ENCODE measurements around the gene SCMH1.
A peak's percentile ranks its signal among the peaks of the same experiment; 100 is the strongest.

The SCMH1 gene

DNA sequence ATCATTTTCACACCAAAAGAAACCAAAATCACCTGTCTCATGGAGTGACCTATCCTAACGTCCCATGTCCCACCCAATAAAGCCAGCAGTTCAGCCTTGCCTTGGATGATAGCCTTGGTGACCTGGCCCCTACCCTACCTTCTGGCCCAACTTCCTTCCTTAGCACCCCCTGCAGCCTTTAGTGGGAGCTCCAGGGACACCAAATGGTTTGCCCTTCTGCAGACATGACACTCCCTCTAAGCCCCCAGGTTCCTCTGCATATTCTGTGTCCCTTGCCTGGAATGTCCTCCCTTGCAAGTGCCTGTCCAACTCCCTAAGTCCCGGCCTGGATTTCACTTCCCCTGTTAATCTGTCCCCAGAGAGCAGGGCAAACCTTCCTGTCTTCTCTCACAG, 222.8 kb downstream of the SCMH1 start:
- no peak for DNase-seq
- intact Hi-C loops (cut with DNase I): no loop called here

DNA sequence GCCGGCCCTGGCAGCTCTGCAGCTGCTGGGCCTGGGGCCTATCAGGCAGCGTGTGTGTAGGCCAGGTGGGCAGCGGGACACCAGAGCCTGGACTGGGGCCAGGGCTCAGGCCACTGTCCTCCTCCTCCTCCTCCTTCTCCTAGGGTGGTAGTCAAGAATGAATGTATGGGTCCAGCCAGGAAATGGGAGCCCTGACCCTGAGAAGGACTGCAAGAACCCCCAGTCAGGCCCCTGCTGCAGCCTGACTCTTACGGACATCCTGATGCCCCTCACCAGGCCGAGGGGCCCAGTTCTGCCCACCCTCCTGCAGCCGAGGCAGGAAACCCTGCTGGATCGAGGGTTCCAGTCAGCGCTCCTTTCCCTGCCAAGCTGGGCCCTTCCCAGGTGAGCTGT, 224.1 kb downstream of the SCMH1 start:
- intact Hi-C loops (cut with DNase I): no loop called here

DNA sequence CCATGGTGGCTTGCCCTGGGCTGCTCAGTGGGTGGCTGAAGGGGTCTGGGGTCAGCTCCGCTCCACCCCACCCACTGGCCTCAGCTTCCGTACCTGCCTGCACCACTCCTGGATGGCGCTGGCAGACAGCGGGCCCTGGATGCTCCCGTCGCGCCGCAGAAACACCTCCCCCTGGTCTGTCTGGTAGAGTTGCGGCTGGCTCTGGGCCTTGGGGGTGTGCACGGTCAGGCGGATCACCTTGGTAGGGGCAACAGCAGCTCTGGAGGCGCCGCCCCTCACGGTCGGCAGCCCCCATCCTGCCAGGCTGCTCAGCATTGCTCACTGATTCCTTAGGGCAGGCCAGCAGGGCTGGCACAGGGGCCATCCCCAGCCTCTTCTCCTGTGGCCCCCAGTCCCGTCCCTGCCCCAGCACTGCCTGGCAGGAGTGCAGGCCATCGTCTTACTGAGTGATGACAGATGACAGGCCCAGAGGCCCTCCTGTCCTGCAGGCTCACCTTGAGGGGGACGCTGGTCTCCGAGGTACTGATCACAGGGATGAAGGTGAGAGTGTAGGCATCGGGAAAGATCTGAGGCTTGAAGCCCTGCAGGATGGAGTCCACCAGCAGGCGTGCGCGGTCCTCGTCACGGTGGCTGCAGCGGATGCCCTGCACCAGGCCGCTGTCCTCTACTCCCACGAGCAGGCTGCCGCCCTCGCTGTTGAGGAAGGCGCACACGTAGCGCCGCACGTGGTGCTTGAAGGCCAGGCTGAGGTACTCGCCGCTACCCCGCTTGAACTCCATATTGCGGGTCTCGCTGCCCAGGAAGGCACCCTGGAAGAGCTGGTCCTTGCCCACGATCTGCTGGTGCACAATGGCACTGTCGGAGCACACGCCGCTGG, 224.7 kb downstream of the SCMH1 start:
- intact Hi-C loops (cut with DNase I): no loop called here
- no peak for DNase-seq

More for the DNA sequence above, 224.1 kb downstream of the SCMH1 start:
- DNase-seq: no peak

DNA sequence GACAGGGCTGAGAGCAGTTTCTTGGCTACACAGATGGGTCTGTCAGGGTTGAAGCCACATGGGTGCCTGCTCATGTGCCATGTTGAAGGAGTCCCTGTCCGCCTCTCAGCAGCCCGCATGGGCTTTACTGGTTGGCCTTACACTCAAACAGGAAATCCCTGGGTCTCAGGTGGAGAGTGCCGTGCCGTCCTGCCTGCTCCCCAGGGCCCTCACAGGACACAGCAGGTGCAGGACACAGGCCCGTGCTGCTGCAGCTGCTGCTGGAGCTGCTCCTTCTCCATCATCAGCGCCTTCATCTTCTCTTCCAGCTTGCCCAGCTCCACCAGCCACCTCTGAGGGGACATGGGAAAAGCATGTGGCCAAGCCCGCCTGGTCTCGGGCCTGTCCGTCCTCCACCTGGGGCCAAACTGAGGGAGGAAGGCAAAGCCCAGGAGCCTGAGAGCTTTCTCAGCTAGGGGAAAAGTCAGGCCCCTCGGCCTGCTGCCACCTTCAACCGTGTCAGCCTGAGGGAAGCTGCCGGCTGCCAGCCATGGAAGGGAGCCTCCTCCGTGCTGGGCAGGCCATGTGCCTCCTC, 226.1 kb downstream of the SCMH1 start:
- DNase-seq: no peak
- intact Hi-C loops (cut with DNase I): no loop called here

DNA sequence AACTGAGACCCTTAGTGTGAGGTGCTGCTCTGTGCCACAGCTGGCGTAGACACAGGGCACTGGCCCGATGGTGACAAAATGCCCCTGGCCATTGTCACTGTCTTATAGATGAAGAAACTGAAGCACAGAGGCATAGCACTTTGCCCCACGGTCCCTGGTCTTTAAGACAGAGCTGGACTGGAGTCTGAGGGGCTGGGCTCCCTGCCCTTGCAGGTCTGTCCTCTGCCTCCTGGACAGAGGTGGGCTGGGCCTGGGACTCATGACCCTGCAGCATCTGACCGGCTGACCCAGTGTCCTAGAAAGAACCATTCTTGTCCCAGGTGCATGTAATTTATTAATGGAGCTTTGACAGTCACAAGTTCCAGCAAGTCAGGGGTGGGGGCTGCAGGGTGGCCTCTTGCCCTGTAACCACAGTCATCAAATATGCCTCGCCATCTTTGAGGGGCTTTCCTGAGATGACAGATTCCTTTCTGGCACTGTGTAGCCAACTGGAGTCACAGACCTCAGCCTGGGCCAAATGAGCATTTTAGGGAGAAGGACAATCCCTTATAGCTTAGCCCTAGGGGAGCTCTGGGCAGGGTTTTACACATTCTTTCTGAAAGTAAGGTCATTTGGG, 226.7 kb downstream of the SCMH1 start:
- intact Hi-C loops (cut with DNase I): no loop called here
- DNase-seq: no peak

DNA sequence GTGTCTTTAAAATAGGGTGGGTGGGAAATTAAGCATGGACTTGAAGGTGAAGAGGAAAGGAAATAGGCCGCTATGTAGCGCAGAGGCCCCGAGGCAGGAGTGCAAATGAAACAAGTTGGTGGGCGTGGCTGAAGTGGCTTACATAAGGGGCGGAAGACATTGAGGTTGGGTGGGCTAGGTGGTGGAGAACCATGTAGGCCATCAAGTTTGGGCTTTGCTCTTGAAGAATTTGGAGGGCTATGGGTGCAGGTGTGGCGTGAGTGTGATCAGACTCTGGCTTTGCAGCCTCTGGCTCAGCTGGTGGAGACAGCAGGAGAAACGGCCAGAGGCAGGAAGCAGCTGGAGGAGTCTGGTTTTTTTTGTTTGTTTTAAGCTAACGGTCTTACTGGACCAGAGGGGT, 227.2 kb downstream of the SCMH1 start:
- intact Hi-C loops (cut with DNase I): no loop called here
- no peak for DNase-seq

DNA sequence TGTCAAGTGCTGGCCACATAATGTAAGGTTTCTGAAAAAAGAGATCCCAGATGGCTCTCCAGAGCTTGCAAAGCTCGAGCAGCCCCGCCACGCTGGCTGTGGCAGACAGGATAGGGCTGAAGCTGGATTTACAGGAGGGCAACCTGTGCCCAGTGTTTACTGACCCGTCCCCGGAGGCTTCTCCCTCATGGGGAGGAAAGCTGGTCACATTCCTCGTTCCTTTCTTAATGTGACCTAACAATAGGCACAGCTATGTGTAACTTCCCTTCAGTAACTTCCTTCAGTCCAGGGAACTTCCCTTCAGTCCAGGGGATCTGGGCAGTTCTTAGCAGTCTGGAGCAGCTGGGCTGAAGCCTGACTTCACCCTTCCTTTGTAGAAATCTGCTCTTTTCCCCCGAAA, 228.3 kb downstream of the SCMH1 start:
- intact Hi-C loops (cut with DNase I): no loop called here
- DNase-seq: no peak

GRCh38 chr1:41013024-41013423, 229.1 kb downstream of the SCMH1 start:
- intact Hi-C loops (cut with DNase I): no loop called here
- no peak for DNase-seq

- intact Hi-C loops (cut with DNase I): no loop called here
Measured at GRCh38 chr1:41010345-41010744, 231.8 kb downstream of the SCMH1 start.

DNA sequence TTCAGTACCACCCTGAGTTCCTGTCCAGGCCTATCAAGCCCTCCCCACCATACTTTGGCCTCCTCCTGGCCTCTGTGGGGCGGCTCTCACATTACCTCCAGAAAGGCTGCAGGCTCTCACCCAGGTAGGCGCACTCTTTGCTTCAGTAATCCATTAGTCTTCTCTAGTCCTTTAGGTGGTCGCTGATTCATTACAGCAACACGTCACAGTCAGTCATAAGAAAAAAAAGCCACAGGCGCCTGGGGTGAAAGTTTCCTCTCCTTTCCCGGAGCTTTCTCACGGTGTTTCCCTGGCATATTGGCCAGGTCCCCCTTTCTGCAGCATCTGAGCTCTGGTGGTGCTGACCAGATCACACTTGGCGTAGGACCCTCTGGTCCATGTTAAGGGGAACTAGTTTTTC, 232.6 kb downstream of the SCMH1 start:
- no peak for DNase-seq
- intact Hi-C loops (cut with DNase I): no loop called here

More at GRCh38 chr1:41010345-41010744, 231.8 kb downstream of the SCMH1 start:
- no peak for DNase-seq

- intact Hi-C loops (cut with DNase I): no loop called here
- DNase-seq: peak in 35 of 42 donors; percentile 16 to 85 (median 58)
Measured at GRCh38 chr1:41006942-41007865, 234.9 kb downstream of the SCMH1 start.

DNA sequence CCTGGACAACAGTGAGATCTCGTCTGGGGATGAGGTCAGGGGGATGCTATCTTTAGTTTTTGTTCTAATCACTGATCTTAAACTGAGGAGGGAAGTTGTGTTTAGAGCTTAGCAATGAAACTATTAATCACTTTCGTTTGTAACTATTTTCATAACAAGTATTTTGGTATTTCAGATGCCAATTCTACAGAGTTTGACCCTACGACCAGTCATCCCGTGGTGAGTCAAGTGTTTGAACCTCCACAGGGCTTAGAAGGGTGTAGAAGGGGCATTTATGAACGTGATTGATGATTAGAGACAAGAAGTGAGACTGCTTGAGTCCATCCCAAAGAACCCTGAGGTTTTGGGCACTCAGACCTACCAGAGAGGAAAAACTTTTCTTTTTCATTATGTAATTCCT, 236.2 kb downstream of the SCMH1 start:
- intact Hi-C loops (cut with DNase I): no loop called here
- no peak for DNase-seq

DNA sequence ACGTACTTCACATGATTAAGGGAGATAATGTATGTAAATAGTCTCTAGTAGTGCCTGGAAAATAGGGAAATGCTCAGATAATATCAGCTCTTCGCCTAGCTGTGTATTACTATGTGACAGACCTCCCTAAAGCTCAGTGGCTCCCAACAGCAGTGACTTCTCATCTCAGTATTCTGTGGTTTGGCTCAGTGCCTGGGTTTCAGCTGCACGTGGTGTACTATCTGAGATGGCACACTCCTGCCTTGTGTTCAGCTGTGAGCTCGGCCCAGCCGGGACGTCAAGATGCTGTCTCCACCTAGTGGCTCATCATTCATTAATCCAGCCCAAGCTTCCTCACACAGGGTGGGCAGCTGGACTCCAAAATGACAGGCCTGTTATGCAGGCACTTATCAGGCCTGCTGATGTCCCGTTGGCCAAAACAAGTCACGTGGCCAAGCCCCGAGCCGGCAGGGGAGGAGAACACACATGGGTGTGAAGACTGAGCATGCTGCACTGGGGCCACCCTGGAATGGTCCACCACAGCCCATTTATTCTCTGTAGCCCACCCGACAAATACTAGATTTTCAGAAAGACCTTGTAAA, 238.4 kb downstream of the SCMH1 start:
- intact Hi-C loops (cut with DNase I): no loop called here
- peak; percentile 76 to 97 (median 91) for DNase-seq

DNA sequence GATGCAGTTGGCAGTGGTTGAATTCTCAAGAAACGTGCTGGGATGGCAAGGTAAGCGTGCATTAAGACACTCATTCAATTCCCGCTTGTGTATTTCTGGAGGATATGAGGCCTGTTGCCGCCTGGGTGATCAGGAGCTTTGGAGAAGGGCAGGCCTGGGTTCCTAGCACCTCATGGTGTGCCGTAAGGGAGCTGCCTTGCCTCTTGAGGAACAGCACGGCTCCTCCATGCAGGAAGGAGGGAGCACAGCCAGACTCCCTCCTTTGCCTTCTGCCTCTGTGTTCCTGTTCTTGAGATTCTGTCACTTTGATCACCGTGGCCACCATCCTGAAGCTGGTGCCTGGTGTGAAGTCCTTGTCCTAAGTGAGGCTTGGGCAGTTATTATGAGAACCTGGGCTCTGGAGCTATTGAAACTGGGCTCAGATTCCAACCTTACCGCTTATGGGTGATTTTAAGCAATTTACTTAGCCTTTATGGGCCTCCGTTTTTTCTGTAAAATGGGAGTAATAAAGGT, 238.9 kb downstream of the SCMH1 start:
- intact Hi-C loops (cut with DNase I): no loop called here
- DNase-seq: no peak

DNA sequence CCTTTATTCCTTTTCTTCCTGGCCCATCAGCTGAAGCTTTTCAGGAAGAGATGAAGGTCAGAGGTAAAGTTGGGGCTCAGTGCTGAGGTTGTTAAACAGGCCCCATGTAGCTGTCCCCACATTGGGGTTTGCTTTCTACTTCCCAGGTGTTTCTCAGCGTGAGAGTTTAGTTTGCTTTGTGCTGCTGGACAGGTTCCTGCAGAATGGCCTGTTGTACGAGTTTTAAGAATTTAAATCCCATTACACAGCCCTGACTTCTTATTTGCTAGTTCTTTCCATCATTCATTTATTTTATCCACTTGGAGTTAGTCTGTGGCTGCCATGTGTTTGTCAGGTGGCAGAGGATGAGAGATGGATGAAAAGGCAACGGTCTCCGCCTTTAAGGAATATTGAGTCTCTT, 243.4 kb downstream of the SCMH1 start:
- intact Hi-C loops (cut with DNase I): no loop called here
- DNase-seq: no peak

DNA sequence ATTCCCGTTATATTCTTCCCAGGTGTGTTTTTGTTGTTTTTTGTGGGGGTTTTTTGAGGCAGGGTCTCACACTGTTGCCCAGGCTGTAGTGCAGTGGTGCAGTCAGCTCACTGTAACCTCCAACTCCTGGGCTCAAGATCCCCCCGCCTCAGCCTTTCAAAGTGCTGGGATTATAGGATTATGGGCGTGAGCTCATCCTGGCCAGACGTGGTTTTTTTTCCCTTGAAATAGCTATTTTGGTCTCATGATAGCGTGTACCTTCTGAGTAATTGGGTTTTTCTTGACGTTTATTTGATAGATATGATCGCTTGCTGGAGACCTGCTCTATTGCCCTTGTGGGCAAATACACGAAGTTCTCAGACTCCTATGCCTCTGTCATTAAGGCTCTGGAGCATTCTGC, 245.0 kb downstream of the SCMH1 start:
- no peak for DNase-seq
- intact Hi-C loops (cut with DNase I): no loop called here

DNA sequence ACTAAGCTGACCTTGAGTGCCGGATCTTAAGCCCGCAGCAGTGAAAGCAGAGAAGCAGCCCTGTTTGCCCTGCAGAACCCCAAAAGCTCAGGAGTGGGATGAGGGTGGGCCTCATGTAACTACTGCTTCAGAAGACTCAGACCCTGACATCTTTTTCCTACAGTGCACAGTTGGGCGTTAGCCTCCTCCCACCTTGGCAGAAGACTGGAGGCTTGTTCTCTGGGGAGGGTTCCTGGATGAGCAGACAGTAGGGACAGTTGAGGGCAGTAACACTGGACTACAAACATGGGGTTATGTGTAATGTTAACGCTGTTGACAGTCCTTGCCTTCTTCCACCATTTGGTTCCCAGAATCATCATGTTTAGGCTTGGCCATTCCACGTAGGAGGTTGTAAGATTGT, 253.0 kb downstream of the SCMH1 start:
- intact Hi-C loops (cut with DNase I): no loop called here
- no peak for DNase-seq

GRCh38 chr1:40988280-40988679, 253.8 kb downstream of the SCMH1 start:
- no peak for DNase-seq
- intact Hi-C loops (cut with DNase I): no loop called here

Measured in head of caudate nucleus (tissue), 42 donors.